T-helper 1 cell treated with Interleukin-12 subunit alpha and Interleukin-12 subunit beta and Interleukin-4 antibody, amounts not matched to agents 30 μg/mL and 1 μg/mL, for 36 hours (primary cell): Measurements from ENCODE around the gene ARSK.
"Not testable (repeated sequence)": the region's sequence is repeated elsewhere in the genome, so short reads cannot be mapped to it uniquely, and the experiment has no call there.

Experiments
- H3K27ac Mint-ChIP-seq: one replicate; pipeline ENCODE4 v1.8.0; 2021; ENCODE audit warnings: mild to moderate bottlenecking, mixed read lengths
- H3K27me3 Mint-ChIP-seq: one replicate; pipeline ENCODE4 v1.8.0; 2021; ENCODE audit warnings: low read depth, mixed read lengths
- H3K36me3 Mint-ChIP-seq: one replicate; pipeline ENCODE4 v1.8.0; 2021; ENCODE audit warnings: low read depth, mixed read lengths
- H3K4me1 Mint-ChIP-seq: one replicate; pipeline ENCODE4 v1.8.0; 2021; ENCODE audit warnings: low read depth, mixed read lengths
- H3K4me3 Mint-ChIP-seq: one replicate; pipeline ENCODE4 v1.8.0; 2021; ENCODE audit warnings: mild to moderate bottlenecking, moderate library complexity, mixed read lengths
- H3K9me3 Mint-ChIP-seq: one replicate; pipeline ENCODE4 v1.8.0; 2021; ENCODE audit warnings: mixed read lengths

ARSK gene

DNA sequence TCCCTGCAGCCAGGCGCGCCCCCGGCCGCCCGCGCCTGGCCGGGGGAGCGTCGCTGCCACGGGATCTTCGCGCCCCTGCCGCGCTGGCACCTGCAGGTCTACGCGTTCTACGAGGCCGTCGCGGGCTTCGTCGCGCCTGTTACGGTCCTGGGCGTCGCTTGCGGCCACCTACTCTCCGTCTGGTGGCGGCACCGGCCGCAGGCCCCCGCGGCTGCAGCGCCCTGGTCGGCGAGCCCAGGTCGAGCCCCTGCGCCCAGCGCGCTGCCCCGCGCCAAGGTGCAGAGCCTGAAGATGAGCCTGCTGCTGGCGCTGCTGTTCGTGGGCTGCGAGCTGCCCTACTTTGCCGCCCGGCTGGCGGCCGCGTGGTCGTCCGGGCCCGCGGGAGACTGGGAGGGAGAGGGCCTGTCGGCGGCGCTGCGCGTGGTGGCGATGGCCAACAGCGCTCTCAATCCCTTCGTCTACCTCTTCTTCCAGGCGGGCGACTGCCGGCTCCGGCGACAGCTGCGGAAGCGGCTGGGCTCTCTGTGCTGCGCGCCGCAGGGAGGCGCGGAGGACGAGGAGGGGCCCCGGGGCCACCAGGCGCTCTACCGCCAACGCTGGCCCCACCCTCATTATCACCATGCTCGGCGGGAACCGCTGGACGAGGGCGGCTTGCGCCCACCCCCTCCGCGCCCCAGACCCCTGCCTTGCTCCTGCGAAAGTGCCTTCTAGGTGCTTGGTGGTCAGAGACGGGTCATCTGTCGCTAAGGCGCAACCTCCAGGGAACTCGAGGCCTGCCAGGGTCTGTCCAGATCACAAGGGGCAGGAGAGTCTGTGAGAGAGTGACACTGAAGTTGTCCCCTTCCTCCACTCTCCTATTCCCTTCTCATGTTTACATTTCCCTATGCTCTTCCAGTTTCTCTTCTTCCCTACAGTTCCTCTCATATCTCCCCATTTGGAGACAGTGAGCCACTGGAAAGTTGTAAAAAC is 66.3 kb downstream of the ARSK start:
- Mint-ChIP-seq H3K9me3 (peaks cover 4% of the 10 kb centered on the region), H3K36me3 (no peaks in the 10 kb centered on the region), H3K27ac (peak overlapping the region; percentile 81), H3K4me1 (peaks cover 33% of the 10 kb centered on the region), H3K4me3 (peak overlapping the region; percentile 82), H3K27me3 (peaks cover 30% of the 10 kb centered on the region)

DNA sequence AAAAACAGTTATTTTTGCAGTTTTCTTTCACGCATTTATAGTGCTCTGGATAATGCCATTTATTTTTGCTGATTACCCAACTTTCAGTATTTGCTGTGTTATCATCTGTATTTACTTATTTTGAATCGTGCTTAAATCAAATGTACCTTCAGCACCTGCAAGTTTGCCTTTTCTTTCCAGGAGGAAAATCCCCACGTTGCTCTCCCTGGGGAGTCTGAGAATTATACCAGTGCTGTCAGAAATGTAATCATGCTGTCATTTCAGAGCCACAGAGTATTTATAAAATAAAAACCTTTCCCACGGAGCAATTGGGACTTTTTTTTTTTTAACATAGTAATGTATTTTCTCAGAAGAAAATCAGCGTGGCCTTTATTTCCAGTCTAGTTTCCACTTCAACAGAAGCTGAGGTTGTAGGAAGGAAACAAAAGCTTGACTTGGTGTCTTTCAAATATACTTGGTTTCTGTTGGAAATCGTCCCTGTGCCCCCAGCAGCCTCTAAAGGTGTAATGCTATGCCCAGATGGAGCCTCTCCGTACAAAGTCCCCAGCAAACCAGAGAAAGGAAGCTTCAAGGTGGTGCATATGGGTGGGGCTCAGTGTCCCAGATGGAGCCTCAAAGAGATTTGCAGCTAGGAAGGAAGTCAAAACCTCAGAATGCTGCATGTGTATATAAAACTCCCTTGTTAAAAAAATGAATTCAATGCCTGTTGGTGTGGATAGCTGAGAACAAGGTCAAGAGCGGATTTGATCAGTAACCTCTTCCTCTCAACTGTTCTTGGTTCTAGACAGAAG is 67.1 kb downstream of the ARSK start:
- Mint-ChIP-seq H3K27me3 (peaks cover 29% of the 10 kb centered on the region), H3K36me3 (no peaks in the 10 kb centered on the region), H3K9me3 (peaks cover 4% of the 10 kb centered on the region), H3K27ac (peak overlapping the region; percentile 81), H3K4me3 (peak overlapping the region; percentile 82), H3K4me1 (peaks cover 33% of the 10 kb centered on the region)

DNA sequence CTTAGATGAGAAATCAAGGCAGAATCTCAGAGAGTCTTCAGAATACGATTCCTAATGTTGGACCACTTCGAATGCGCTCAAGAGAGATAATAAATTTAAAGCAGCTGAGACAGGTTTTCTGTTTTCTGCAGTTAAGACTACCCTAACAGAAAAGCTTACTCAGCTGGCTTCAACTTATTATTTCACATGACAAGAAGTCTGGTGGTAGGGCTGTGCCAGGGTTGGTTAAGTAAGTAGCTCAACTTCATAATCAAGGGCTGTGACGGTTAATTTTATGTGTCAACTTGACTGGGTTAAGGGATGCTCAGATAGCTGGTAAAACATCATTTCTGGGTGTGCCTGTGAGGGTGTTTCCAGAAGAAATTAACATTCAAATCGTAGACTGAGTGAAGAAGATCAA is 68.8 kb downstream of the ARSK start:
- peaks cover 4% of the 10 kb centered on the region for H3K9me3 Mint-ChIP-seq
- H3K36me3 Mint-ChIP-seq = peaks cover 3% of the 10 kb centered on the region
- peaks cover 30% of the 10 kb centered on the region for H3K4me1 Mint-ChIP-seq
- no peak overlapping the region for H3K4me3 Mint-ChIP-seq
- no peak overlapping the region for H3K27ac Mint-ChIP-seq
- H3K27me3 Mint-ChIP-seq = peaks cover 27% of the 10 kb centered on the region

DNA sequence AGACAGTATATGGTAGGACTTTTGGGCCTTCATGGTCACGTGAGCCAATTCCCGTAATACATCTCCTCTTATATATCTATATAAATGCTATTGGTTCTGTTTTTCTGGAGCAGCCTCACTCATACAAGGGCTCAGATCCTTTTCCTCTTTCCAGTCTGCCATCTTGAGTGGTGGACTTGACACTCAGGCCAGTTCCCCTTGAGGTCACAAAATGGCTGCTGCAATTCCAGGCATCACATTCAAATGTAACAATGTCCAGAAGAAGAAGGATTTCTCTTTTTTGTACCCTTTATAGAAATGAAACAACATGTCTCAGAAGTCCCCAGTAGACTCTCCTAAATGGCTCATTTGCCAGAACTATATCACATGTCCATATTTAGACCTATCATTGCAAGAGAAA is 69.5 kb downstream of the ARSK start:
- Mint-ChIP-seq H3K27ac (no peak overlapping the region), H3K27me3 (peaks cover 22% of the 10 kb centered on the region), H3K9me3 (peaks cover 4% of the 10 kb centered on the region), H3K4me3 (no peak overlapping the region), H3K36me3 (peaks cover 3% of the 10 kb centered on the region), H3K4me1 (peaks cover 26% of the 10 kb centered on the region)

DNA sequence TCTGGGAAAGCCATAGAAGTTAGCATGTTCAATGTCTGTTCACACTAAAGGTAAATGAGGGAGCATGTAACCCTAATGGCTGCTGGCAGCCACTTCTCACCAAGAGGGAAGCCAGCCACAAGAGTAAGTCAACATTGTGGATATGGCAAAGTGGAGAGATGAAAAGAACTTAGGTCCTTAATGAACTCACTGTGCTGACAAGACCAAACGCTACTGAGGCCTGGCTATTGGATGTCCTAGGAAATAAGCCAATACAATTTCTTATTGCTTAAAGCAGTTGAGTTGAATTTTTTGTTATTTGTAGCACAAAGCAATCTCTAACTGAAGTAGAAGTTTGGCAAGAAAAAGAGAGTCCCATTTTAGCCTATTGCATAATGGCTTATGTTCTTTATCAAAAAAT is 71.8 kb downstream of the ARSK start:
- Mint-ChIP-seq H3K27ac (no peak overlapping the region), H3K27me3 (peaks cover 12% of the 10 kb centered on the region), H3K9me3 (peaks cover 11% of the 10 kb centered on the region), H3K36me3 (peaks cover 5% of the 10 kb centered on the region), H3K4me1 (peaks cover 17% of the 10 kb centered on the region), H3K4me3 (no peak overlapping the region)

DNA sequence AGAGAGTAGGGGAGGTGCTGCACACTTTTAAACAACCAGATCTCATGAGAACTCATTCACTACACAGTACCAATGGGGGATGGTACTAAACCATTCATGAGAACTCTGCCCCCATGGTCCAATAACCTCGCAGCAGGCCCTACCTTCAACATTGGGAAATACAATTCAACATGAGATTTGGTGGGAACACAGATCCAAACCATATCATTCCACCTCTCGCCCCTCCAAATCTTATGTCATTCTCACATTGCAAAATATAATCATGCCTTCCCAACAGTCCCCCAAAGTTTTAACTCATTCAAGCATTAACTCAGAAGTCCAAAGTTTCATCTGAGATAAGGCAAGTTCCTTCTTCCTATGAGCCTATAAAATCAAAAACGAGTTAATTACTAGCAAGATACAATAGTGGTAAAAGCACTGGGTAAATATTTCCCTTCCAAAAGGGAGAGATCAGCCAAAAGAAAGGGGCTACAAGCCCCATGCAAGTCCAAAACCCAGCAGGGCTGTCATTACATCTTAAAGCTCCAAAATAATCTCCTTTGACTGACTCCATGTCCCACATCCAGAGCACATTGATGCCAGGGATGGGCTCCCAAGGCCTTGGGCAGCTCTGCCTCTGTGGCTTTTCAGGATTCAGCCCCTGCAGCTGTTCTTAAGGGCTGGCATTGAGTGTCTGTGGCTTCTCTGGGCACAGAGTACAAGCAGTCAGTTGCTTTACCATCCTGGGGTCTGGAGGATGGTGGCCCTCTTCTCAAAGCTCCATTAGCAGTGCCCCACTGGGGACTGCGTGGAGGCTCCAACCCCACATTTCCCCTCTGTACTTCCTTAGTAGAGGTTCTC is 73.3 kb downstream of the ARSK start:
- H3K27me3 Mint-ChIP-seq = peaks cover 11% of the 10 kb centered on the region
- peaks cover 13% of the 10 kb centered on the region for H3K4me1 Mint-ChIP-seq
- no peak overlapping the region for H3K27ac Mint-ChIP-seq
- peaks cover 20% of the 10 kb centered on the region for H3K9me3 Mint-ChIP-seq
- H3K36me3 Mint-ChIP-seq = peaks cover 12% of the 10 kb centered on the region
- H3K4me3 Mint-ChIP-seq = no peak overlapping the region

DNA sequence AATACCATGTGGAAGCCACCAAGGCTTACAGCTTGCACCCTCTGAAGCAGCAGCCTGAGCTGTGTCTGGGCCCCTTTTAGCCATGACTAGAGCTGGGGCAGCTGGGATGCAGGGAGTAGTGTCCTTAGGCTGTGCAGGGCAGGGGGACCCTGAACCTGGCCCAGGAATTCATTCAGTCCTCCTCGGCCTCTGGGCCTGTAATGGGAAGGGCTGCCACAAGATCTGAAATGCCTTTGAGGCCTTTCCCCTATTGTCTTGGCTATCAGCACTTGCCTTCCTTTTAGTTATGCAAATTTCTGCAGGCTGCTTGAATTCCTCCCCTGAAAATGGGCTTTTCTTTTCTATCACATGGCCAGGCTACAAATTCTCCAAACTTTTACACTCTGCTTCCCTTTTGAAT is 74.0 kb downstream of the ARSK start:
- no peak overlapping the region for H3K27ac Mint-ChIP-seq
- peaks cover 10% of the 10 kb centered on the region for H3K4me1 Mint-ChIP-seq
- peaks cover 11% of the 10 kb centered on the region for H3K27me3 Mint-ChIP-seq
- no peak overlapping the region for H3K4me3 Mint-ChIP-seq
- peaks cover 26% of the 10 kb centered on the region for H3K9me3 Mint-ChIP-seq
- peaks cover 16% of the 10 kb centered on the region for H3K36me3 Mint-ChIP-seq

DNA sequence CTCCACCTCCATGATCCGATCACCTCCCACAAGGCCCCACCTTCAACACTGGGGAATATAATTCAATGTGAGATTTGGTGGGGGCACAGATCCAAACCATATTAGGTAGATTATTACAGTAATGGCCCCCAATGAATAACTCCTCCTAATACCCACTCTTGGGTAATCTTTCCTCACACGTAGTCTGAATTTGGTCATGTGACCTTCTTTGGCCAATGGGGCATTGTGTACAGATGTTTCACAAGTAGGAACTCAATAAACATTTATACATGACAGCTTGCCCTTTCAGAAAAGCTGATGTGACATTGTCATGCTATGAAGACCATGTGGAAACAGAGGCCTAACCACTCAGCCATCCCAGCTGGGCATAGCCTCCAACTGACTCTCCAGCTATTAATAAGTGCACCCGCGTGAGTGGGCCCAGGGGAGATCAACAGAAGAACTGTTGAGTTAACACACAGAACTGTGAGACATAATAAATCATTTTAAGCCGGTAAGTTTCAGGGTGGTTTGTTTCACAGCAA is 75.6 kb downstream of the ARSK start:
- Mint-ChIP-seq H3K4me1 (peaks cover 10% of the 10 kb centered on the region), H3K4me3 (no peak overlapping the region), H3K36me3 (peaks cover 16% of the 10 kb centered on the region), H3K27ac (no peak overlapping the region), H3K27me3 (peaks cover 12% of the 10 kb centered on the region), H3K9me3 (peaks cover 22% of the 10 kb centered on the region)

DNA sequence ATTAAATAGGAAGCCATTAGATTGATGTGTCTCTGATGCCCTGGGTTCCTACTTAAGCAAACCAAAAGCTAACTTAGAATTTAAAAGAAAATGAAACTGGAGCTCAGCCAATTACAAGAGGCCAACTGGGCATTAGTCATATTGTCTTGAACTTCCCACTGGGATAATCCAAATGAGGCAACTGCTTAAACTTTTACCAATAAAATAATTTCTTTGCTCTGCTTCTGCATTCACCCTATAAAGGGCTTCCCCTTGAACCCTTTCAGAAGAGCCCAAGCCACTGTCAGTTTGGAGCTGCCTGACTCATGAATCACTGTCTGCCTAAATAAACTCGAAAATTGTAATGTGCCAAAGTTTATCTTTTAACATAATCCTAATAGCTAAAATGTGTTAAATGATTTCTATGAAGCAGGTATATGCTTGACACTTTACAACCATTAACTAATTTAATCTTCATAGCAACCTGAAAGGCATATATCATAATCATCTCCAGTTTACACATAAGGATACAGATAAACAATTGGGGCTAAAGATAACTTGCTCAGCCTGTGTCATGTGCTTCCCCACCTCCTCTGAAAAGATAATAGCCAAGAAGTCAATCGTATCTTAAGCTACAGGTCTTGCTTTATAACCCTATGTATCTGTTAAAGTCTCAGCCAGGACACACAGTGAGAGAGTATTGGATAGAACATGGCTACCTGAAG is 76.5 kb downstream of the ARSK start:
- Mint-ChIP-seq H3K4me3 (no peak overlapping the region), H3K9me3 (peaks cover 22% of the 10 kb centered on the region), H3K27ac (peak overlapping the region; percentile 95), H3K27me3 (peaks cover 16% of the 10 kb centered on the region), H3K36me3 (peaks cover 16% of the 10 kb centered on the region), H3K4me1 (peaks cover 10% of the 10 kb centered on the region)

DNA sequence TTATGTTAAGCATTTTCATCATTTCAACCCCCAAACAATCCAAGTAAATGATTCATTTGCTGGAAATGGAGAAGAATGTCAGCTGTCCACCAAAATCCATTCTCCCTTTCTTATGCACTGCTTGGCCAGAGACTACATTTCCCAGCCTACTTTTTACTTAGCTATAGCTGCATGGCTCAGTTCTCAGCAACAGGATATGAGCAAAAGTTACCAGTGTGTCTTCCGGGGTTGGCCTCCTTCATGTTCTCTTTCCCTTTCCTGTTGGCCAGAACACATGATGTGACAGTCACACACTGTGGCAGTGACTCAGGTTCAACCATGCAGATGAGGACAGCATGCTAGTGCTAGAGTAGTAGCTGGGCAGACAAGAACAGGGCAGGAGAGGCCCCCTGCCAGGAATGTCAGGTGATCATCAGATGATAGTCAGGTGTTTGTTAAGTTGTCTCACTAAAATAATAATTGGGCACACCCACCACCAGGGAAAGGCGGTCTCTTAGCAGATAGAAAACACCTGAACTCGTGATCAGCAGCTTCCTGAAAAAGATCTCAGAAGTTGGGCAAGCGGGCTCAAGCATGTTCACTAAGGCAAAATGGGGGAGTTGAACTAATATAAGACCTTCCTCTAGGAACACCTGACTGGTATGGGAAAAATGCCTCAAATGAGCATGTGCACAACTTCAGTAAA is 77.2 kb downstream of the ARSK start:
- H3K4me3 Mint-ChIP-seq = peak overlapping the region; percentile 26

DNA sequence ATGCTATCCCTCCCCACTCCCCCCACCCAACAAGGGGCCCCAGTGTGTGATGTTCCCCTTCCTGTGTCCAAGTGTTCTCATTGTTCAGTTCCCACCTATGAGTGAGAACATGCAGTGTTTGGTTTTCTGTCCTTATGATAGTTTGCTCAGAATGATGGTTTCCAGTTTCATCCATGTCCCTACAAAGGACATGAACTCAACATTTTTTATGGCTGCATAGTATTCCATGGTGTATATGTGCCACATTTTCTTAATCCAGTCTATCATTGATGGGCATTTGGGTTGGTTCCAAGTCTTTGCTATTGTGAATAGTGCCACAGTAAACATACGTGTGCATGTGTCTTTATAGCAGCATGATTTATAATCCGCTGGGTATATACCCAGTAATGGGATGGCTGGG is 78.0 kb downstream of the ARSK start:
- not testable (repeated sequence) for H3K27ac Mint-ChIP-seq, H3K4me3 Mint-ChIP-seq
- peaks cover 17% of the 10 kb centered on the region for H3K27me3 Mint-ChIP-seq
- H3K9me3 Mint-ChIP-seq = peaks cover 22% of the 10 kb centered on the region
- H3K4me1 Mint-ChIP-seq = peaks cover 10% of the 10 kb centered on the region
- H3K36me3 Mint-ChIP-seq = peaks cover 13% of the 10 kb centered on the region

More for the DNA sequence above, 77.2 kb downstream of the ARSK start:
- Mint-ChIP-seq H3K4me1 (peaks cover 10% of the 10 kb centered on the region), H3K9me3 (peaks cover 22% of the 10 kb centered on the region), H3K27ac (peak overlapping the region; percentile 95), H3K27me3 (peaks cover 21% of the 10 kb centered on the region), H3K36me3 (peaks cover 16% of the 10 kb centered on the region)

DNA sequence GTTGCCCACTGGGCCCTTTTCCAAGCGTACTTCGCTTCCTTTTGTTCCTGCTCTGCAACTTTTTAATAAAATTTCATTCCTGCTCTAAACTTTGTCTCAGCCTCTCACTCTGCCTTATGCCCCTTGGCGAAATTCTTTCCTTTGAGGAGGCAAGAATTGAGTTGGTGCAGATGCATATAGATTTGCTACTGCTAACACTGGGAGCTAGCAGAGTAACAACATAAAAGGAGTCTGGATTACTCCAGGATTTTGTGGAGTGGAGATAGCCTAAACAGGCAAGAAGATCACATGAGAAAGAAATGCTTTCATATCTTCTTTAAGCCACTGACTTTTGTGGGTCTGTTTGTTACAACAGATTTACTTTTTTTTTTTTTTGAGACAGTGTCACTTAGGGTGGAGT is 78.8 kb downstream of the ARSK start:
- H3K9me3 Mint-ChIP-seq = peaks cover 22% of the 10 kb centered on the region
- H3K4me1 Mint-ChIP-seq = peaks cover 11% of the 10 kb centered on the region
- H3K36me3 Mint-ChIP-seq = peaks cover 13% of the 10 kb centered on the region
- no peak overlapping the region for H3K27ac Mint-ChIP-seq
- H3K27me3 Mint-ChIP-seq = peaks cover 22% of the 10 kb centered on the region
- no peak overlapping the region for H3K4me3 Mint-ChIP-seq

DNA sequence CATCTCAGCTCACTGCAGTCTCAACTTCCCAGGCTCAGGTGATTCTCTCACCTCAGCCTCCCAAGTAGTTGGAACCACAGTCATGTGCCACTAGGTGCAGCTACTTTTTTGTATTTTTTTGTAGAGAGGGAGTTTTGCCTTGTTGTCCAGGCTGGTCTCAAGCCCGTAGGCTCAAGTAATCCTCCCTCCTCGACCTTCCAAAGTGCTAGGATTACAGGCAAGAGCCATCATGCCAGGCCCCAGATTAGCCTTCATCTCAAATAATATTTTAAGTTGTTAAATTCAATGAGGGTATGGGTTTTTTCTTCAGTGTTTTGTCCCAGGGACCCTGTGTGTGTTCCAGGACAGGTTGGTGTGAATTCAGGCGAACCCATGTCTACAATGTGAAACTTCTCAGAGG is 79.2 kb downstream of the ARSK start:
- H3K27me3 Mint-ChIP-seq = peaks cover 26% of the 10 kb centered on the region
- no peak overlapping the region for H3K27ac Mint-ChIP-seq
- H3K36me3 Mint-ChIP-seq = peaks cover 13% of the 10 kb centered on the region
- peaks cover 12% of the 10 kb centered on the region for H3K4me1 Mint-ChIP-seq
- H3K9me3 Mint-ChIP-seq = peaks cover 22% of the 10 kb centered on the region
- no peak overlapping the region for H3K4me3 Mint-ChIP-seq
